ENCODE data around the gene SLC9A9. TPM values are rescaled to one million over a fixed set of nuclear protein-coding genes. Genes with fewer than 3 reads are reported as not detected.

SLC9A9 gene
- total RNA-seq, 2 donors from 2014 or later: 23.6 to 31.0 TPM

DNA sequence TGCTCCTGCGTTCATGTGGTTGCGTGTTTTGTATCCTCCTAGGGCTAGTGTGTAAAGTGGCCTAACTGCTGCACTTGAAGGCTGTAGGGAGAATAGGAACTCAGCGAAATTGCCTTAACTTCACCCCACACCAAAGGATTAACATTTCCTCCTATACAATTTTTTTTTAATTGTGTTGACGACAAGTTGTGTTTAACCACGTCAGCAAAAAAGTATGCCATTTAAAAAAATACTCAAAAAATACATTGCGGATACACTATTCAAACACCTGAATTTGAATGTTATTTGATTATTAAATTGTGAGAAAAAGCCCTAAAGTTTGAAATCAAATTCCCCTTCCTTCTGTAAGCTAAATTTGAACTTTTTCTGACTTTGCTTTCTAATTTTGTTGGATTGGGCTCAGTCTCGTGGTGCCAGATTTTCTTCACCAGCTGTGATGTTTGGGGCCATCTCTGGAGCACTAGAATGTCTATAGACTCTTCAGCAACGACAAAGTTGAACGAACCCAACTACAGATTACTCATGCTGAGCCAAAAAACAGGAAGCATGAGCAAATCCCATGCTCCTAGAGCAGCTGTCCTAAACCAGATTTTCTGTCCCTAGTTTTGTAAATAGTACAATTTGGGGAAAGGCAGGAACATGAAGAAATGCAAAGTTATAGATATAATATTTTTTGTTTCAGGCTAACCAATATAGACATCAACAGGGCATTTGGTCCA lies 8.1 kb upstream of the SLC9A9 start:
- Histone ChIP-seq H3K4me1 (replicated peaks) (no peaks in the 10 kb centered on the region), H3K36me3 (no peaks in the 10 kb centered on the region), H3K9me3 (no peaks in the 10 kb centered on the region), H3K27ac (no peak overlapping the region), H3K27me3 (replicated peaks; ENCODE audit: insufficient read depth) (no peaks in the 10 kb centered on the region), H3K4me3 (no peak overlapping the region)
- TF ChIP-seq, protein P1, sequence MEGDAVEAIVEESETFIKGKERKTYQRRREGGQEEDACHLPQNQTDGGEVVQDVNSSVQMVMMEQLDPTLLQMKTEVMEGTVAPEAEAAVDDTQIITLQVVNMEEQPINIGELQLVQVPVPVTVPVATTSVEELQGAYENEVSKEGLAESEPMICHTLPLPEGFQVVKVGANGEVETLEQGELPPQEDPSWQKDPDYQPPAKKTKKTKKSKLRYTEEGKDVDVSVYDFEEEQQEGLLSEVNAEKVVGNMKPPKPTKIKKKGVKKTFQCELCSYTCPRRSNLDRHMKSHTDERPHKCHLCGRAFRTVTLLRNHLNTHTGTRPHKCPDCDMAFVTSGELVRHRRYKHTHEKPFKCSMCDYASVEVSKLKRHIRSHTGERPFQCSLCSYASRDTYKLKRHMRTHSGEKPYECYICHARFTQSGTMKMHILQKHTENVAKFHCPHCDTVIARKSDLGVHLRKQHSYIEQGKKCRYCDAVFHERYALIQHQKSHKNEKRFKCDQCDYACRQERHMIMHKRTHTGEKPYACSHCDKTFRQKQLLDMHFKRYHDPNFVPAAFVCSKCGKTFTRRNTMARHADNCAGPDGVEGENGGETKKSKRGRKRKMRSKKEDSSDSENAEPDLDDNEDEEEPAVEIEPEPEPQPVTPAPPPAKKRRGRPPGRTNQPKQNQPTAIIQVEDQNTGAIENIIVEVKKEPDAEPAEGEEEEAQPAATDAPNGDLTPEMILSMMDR (IDR thresholded peaks at IDR 0.05): no peak
- TF ChIP-seq POLR2A (IDR thresholded peaks at IDR 0.05) (no peak), POLR2AphosphoS5 (IDR thresholded peaks at IDR 0.05) (no peak)
- 88% methylated on average over 9 of the region's 9 CpGs for WGBS
- no peak for DNase-seq (ENCODE audit: low spot score)
- intact Hi-C loops (cut with DNase I): no loop called here

DNA sequence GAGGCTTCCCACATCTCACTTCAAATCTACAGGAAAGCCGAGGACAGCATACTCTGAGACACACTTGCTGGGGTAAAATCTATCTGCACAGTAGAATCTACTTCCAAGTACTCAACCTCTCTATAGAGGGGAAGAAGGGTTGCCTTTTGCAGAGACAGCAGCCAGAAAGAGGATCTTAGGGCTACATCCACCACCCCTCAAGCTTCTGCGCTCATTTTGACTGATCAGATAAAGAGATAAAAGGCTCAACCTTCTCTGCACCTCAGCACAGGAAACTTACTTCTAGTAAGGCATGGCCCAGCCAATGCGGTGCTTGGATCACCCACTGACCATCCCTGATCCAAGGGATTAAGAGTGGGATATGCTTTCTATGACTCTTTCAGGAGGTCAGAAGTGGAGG lies 6.9 kb upstream of the SLC9A9 start:
- no peak for TF ChIP-seq POLR2AphosphoS5 (IDR thresholded peaks at IDR 0.05)
- TF ChIP-seq, protein P1 (IDR thresholded peaks at IDR 0.05): no peak
- no peak for TF ChIP-seq POLR2A (IDR thresholded peaks at IDR 0.05)
- no peaks in the 10 kb centered on the region for H3K4me1 ChIP-seq (replicated peaks)
- 90% methylated on average over 3 of the region's 3 CpGs for WGBS
- no peak overlapping the region for H3K27ac ChIP-seq
- no peak overlapping the region for H3K4me3 ChIP-seq
- H3K36me3 ChIP-seq: no peaks in the 10 kb centered on the region
- DNase-seq (ENCODE audit: low spot score): no peak
- intact Hi-C loops (cut with DNase I): no loop called here
- no peaks in the 10 kb centered on the region for H3K9me3 ChIP-seq
- no peaks in the 10 kb centered on the region for H3K27me3 ChIP-seq (replicated peaks; ENCODE audit: insufficient read depth)

DNA sequence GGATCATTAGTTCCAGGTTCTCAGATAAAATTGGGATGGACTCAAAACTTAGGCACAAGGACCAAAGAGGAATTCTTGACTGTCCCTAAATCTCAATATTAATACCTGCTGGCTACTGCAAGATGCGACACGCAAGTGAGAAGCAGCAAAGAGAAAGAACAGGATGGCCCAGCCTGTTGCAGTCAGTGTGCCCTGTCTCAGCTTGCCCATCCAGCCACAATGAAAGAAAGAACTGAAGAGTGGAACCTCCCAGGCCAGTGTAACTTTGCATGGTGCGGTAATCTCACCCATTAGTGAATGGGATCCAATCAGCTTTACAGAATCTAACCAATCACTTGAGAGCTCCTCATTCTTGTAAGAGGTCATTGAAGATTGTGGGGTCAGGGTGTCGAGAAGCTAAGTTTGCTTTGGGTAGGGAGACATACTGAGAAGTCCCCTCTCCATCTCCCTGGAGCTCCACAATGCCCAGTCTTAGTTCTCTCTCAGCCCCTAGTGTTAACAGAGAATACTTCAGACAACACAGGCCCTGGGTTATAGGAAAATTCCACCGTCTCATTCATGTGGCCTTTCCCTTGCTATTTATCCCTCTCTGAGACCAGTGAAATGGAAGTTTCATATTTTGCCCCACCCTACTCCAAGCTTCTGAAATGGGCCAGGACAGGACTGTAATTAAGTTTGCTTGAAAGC lies 3.2 kb upstream of the SLC9A9 start:
- H3K36me3 ChIP-seq: no peaks in the 10 kb centered on the region
- H3K4me1 ChIP-seq (replicated peaks): no peaks in the 10 kb centered on the region
- peak; percentile 32 for DNase-seq (ENCODE audit: low spot score)
- no peaks in the 10 kb centered on the region for H3K9me3 ChIP-seq
- intact Hi-C loops (cut with DNase I): no loop called here
- H3K4me3 ChIP-seq: no peak overlapping the region
- H3K27me3 ChIP-seq (replicated peaks; ENCODE audit: insufficient read depth): no peaks in the 10 kb centered on the region
- TF ChIP-seq POLR2A (IDR thresholded peaks at IDR 0.05): no peak
- TF ChIP-seq POLR2AphosphoS5 (IDR thresholded peaks at IDR 0.05): no peak
- TF ChIP-seq, protein P1 (IDR thresholded peaks at IDR 0.05): no peak
- no peak overlapping the region for H3K27ac ChIP-seq
- 60% methylated on average over 5 of the region's 5 CpGs for WGBS

DNA sequence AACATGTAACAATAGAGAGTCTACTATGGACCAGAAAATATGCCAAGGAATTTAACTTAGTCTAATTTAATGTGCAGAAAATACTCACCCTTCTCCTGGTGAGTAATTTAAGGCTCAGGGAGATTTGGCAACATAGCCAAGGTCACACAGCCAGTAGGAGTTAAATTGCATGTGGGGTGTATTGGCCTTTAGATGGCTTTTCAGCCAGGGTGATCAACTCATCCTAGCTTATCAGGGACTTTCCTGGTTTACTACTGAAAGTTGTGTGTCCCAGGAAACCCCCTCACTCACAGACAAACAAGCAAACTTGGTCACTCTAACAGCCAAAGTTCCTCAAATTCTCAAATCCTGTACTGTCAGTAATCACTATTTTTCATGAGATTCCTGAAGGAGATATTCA lies 2.6 kb upstream of the SLC9A9 start:
- intact Hi-C loops (cut with DNase I): no loop called here
- no peaks in the 10 kb centered on the region for H3K9me3 ChIP-seq
- H3K27me3 ChIP-seq (replicated peaks; ENCODE audit: insufficient read depth): no peaks in the 10 kb centered on the region
- no peaks in the 10 kb centered on the region for H3K4me1 ChIP-seq (replicated peaks)
- DNase-seq (ENCODE audit: low spot score): no peak
- TF ChIP-seq, protein P1 (IDR thresholded peaks at IDR 0.05): no peak
- TF ChIP-seq POLR2A (IDR thresholded peaks at IDR 0.05): no peak
- no peak for TF ChIP-seq POLR2AphosphoS5 (IDR thresholded peaks at IDR 0.05)
- no peaks in the 10 kb centered on the region for H3K36me3 ChIP-seq
- H3K27ac ChIP-seq: no peak overlapping the region
- H3K4me3 ChIP-seq: no peak overlapping the region

Measured in prostate gland (tissue), 2 donors.